GM21390 (cell line): ENCODE results near the gene CACNG4.

ENCODE experiments used
- ATAC-seq: cut with Tn5 transposase; IDR thresholded peaks from one replicate; pipeline ENCODE4 v1.9.1; 2021; ENCODE audit not compliant: unreplicated experiment

CACNG4 gene

DNA sequence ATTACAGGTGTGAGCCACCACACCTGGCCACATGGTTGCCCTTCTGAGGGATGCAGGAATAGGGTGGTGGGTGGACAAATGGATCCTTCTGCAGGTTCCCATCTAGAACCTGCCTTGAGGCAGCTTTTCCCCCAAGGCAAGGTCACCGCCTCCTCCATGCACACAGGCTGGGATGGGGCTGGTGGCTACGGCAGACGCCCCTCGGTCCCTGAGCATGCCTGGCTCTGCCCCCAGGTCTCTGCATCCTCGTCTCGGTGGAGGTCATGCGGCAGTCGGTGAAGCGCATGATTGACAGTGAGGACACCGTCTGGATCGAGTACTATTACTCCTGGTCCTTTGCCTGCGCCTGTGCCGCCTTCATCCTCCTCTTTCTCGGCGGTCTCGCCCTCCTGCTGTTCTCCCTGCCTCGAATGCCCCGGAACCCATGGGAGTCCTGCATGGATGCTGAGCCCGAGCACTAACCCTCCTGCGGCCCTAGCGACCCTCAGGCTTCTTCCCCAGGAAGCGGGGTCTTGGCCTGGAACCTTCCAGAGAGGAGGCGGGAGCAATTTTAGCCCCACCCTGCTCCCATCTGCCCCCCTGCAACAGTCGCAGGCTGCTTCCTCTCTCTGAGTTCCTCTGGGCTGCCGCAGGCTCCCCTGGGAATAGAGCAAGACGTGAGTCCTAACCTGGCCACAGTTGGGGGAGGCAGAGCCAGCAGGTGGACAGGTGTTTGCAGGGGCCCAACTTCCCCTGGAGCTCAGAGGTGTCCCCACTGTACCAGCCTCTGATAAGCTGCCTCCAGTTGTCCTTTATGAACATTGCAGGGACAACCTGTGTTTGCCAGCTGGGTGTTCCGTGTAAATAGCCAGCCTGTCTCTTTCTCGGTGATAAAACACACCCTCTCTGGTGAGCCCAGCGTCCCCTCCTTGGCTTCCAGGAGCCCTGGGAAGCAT lies 91.6 kb downstream of the CACNG4 start:
- no peak for ATAC-seq

DNA sequence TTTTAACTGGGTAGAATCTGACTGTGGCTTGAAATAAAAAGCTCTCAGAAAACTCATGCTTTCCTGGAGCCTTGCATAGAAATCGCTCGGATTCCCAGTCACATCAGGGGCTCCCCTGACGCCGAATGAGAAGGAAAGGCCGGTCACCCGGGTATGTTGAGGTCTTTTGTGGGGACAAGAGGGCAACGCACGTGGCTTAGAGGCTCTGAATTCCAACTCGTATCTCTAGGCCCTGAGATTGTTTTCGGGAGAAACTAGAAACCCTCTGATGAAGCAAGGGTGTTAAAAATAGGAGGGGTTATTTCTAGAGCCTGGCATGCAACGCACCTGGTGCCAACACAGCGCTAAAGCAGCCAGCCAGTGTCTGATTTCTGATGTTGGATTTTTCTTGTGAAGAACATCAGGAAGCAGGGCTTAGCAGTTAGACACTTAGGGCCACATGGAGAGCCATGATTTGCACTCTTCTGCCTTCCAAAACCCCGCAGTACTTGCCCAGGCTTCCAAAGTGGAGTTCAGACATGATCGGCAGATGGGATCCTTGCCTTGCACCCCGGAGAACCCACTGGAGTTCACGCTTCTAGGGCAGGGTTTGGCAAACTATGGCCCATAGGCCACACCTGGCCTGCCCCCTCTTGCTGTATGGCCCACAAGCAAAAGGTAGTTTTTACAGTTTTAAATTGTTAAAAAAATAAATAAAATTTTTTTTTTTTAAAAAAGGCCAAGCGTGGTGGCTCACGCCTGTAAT lies 92.4 kb downstream of the CACNG4 start:
- ATAC-seq: no peak

DNA sequence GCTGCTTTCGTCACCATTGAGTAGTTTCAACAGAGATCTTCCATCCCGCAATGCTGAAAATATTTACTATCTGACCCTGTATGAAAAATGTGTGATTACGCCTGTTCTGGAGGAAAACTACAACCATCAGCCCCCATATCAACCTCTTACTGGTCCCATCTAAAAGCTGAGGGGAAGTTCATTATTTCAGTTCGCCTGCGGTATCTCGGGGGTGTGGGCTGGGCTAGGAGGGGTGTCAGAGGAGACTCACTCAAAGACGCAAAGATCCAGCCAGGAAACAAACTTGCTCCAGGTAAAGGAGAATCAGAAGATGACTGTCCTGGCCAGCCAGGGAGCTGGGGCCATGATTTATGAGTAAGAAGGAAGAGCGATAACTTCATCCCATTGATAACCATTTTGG lies 93.5 kb downstream of the CACNG4 start:
- no peak for ATAC-seq

DNA sequence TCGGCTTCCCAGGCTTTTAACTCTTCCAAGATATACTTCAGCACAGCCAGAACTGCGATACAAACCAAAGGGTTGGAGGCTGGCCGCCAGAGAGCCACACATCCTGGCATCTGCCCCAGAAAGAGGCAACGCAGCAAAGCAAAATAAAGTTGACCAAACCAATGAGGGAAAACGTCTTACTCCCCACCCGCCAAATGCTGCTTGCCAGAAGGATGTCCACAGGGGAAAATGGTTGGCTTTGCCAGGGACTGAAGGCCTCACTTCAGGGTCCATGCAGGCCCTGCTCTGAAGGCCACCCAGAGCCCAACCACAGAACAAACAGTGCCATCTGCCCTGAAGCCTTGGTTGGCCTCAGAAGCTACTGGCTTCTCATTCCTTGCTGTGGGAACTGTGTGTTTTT lies 94.9 kb downstream of the CACNG4 start:
- no peak for ATAC-seq

DNA sequence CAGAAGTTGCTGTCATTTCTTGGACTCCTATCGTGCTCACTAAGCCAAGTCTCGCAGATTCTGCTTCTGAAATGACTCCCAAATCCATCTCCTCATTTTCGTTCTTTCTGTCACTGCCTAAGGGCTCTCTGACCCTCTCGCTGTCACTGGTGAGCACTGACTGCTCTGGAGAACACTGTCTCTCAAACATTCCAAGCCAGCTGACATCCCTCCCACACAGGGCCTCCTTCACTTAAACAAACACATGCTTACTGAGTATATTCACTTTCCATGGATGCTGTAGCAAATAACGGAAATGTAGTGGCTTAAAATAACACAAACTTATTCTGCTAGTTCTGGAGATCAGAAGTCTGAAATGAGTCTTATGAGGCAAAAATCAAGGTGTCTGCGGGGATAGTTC lies 98.6 kb downstream of the CACNG4 start:
- ATAC-seq: no peak

DNA sequence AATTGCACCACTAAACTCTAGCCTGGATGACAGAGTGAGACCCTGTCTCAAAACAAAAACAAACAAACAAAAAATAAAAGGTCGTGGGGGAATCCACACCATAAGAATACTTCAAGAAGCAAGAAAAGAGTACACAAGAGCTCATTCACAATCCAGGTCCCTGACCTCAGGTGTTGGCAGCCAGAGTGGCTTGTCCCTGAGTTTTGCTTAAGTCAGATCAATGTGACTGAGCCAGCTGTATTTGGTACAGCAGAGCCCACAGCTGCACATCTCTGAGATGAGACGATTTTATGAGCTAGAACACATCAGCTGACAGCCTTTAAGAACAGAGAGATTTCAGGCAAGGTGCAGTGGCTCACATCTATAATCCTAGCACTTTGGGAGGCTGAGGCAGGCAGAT lies 102.2 kb downstream of the CACNG4 start:
- ATAC-seq: no peak

DNA sequence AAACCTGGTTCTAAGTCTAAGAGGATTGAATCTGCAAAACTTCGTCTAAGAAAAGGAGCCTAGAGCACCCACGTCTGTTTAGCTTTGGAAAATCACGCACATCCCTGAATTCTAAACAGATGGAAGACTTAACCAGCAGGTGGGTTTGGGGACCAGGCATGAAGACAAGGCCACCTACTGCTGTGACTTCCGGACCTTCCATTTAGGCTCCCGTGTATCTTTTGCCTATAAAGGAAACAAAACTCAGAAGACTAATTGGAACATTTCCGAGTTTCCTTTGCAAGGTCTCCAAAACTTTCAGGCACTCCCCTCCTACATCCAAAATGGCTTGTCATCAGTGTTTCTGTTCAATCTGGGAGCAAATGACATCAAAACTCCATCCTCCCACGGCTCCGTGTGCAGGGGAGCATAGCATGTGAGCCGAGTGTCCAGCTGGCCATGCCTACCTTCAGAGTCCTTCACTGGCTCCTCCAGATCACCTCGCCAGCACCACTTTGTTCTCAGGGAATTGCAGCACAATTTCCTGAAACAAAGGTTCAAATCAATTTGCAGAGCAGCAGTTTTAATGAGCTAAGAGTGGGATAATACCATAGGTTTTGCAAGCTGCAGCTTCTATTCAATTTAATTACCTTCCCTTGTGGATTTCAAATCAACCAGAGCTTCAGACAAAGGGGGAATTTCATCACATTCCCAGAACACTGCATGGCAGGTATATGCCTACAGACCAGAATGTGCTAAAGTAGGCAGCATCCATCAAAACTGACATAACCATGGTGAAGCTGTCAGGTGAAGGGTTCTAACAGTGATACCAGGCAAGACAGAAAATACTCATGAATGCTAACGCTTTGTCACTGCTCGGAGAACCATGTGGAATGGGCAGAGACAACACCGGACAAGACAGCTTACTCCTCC lies 103.3 kb downstream of the CACNG4 start:
- no peak for ATAC-seq

DNA sequence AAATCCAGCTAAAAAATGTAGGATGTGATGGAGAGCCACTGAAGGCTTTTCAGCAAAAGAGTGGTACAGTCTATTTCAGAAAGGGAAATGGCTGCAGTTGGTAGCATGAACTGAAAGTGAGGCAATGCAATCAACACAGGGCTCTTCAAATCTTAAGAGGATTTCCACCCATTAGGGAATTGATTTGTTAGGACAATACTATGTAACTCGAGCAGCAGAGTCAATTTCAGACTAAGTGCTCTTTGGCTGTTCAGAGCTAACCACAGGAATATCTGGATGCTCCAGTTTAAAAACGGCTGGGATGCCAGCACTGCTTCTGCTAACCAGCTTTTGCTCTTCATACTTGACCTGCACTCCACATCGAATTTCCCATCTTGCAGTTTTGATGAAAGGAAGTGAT lies 104.5 kb downstream of the CACNG4 start:
- no peak for ATAC-seq

DNA sequence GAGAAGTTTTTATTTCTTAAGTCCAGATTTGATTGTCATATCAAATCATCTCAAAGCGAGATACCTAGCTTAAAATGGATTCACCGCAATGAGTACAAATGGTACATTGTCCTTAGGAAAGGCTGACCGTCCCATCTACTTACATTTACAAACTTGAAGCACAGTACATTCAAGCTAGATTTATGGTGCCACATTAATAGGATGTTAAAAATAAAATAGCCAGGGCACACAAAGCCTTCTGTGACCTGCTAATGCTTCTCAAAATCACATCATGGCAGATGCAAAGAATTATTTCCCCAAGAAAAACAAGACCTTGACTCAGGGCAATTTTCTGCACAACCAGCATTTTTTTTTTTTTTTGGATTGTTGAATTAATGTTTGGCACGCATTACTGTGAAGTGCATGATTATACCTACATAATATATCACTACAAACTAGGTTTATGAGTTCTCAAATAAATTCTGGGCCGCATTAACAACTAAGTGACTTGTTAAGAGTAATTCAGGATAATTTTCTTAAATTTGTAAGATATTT lies 105.2 kb downstream of the CACNG4 start:
- no peak for ATAC-seq

DNA sequence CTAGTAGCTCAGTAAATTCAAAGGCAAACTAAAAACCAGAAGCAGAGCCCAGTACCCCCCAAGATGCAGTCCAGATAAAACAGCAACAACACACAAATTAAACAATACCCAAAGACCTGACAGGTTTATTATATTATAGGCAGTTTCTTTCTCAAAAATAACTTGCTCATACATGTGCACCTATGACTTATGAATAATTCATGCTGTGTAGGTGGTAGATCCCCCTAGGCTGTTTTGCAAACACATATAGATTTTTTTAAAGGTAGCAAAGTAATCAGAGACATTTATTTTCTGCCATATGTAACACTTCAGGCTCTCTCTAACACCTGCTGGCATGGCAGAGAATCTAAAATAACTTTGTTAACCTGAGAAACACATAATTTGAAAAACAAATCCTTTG lies 107.1 kb downstream of the CACNG4 start:
- ATAC-seq: no peak

DNA sequence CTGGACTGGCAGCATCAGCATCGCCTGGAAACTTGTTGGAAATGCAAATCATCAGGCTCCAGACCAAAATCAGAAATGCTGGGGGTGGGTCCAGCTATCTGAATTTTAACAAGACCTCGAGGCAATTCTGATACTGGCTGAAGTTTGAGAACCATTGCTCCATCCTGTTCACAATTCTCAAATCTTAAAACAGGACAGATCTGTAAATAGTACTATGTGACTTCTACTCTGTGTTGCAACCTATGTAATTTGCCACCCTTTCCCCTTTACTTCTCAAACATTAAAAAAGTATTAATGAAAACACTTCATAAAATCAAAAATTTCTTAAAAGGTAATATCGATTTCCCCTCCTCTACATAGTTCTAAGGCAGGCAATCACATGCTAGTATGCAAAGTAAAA lies 108.4 kb downstream of the CACNG4 start:
- ATAC-seq: no peak

DNA sequence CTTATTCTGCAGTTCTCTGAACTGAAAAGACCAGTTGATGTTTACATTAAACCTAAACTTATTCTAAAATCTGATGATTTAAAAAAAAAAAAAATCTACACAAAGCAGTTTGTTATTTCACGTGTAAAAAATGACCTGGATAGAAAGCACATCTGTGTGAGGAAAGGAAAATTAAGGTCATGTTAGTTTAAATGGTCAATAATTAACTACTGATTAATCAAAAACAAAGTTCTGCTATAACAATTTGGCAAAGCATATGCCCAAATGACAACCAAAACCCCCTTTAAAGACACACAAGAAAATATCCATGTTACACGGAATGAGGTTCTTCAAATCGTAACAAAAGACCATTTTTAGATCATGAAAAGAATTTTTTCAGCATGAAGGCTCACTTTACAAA lies 110.3 kb downstream of the CACNG4 start:
- ATAC-seq: no peak

DNA sequence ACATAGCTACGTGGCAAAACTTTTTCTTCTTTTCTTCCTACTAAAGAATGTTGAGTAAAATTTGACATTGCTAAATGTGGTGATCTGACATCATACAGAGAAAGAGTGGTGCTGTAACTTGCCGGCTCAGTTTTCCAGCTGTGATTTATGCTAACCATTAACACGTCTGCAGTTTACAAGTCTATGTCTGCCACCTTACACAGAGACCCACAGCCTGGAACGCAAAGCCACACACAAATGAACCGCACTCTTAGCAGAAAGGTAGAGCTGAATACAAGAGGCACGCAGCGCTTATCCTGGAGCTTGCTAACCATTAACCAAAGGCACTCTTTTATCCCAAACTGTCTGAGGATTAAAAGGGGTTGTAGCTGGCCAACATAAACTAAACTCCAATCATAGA lies 111.8 kb downstream of the CACNG4 start:
- no peak for ATAC-seq

DNA sequence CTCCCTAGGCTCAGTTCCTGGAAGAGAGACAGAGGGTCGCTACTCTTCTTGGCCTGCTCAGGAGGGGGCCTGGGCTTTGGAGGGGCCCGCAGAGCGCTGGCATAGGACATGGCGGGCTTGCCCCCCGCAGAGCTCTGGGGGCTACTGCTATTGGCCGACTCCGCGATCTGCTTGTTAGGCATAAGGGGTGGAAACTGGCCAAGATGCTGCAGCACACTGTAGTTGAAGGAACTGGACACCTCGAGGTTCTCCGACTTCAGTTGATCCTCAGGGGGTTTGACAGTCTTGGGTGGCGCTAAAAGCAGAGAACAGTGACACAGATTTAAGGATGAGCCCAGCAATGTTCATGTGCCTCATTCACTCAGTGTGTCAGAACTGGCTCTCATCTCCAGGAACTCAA lies 113.8 kb downstream of the CACNG4 start:
- ATAC-seq: no peak

DNA sequence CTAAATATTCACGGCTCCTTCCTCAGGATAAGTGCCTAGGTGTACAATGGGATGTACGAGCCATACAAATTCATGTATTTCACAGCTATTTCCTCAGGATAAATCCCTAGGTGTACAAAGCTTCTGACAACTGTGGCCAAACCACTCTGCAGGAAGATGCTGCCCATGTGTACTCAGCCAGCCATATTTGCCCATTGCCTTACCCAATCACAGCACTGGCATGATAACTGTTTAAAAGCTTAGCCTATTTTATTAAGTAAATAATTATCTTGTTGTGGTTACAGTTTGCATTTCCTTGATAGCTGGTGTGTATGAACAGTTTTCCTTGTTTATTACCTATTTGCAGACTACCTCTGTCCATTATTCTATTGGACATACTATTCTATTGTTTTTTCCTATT lies 115.0 kb downstream of the CACNG4 start:
- no peak for ATAC-seq

DNA sequence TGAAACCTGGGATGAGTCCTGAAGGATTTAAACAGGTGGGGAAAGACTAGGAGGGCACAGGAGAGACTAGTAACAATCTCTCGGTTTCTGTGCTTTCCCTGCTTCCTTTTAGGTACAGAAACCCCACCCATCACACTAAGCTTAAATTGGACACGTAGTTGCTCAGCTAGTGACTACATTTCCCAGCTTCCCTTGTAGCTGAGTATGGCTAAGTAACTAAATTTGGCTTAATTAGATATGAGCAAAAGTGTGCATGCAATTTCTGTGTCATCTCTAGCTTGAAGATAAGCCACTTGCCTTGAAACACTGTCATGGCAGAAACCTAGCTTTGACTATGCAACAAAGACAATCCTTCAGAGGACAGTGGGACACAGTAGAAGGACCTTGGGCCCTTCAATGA lies 116.3 kb downstream of the CACNG4 start:
- no peak for ATAC-seq

DNA sequence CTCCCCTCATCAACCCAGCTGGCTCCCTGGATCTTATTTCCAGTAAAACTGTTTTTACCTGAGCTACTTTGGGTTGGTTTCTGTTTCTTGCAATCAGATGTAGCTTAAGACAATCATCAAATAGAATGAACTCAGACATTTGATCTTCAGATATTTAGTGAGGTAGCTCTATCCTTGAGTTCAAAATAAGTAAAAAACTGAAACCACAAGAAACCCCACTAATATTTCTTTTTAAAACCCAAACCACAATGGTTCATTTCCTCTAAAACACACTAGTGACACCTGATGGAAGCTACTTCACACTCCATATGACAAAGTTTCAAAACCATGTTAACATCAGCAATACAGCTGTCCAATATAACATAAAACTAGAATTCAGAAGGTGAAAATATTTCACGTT lies 117.6 kb downstream of the CACNG4 start:
- ATAC-seq: peak; percentile 87
